ENCODE results near the gene SSNA1. TPM values are rescaled to one million over a fixed set of nuclear protein-coding genes. Genes with fewer than 3 reads are reported as not detected.

The SSNA1 gene, protein sequence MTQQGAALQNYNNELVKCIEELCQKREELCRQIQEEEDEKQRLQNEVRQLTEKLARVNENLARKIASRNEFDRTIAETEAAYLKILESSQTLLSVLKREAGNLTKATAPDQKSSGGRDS
- polyA plus RNA-seq (ENCODE audit: insufficient read length in 10 of 10) = 10 to 100 TPM; 38.2 to 72.0 (median 49.6) TPM
- long read RNA-seq, donor 1, transcript SSNA1-202 (2 exons, 1,170 nt) = minor isoform, 13 of 33 reads
- long read RNA-seq, donor 1, transcript SSNA1-201 (3 exons, 896 nt) = major isoform, 18 of 33 reads
- long read RNA-seq, donor 1, partial matches to known transcripts = 0 of 33 reads
- long read RNA-seq, donor 1, other reads (novel, unspliced or antisense) = 0 of 33 reads
- long read RNA-seq, donor 2, transcript SSNA1-202 (2 exons, 1,170 nt) = major isoform, 25 of 45 reads
- long read RNA-seq, donor 2, transcript SSNA1-201 (3 exons, 896 nt) = minor isoform, 19 of 45 reads
- long read RNA-seq, donor 2, partial matches to known transcripts = 0 of 45 reads
- long read RNA-seq, donor 2, other reads (novel, unspliced or antisense) = 0 of 45 reads
- long read RNA-seq, donor 3 = 0 reads
- long read RNA-seq, donor 4, transcript SSNA1-202 (2 exons, 1,170 nt) = minor isoform, 15 of 37 reads
- long read RNA-seq, donor 4, transcript SSNA1-201 (3 exons, 896 nt) = major isoform, 20 of 37 reads
- long read RNA-seq, donor 4, partial matches to known transcripts = 0 of 37 reads
- long read RNA-seq, donor 4, other reads (novel, unspliced or antisense) = 0 of 37 reads
- long read RNA-seq, donor 5, transcript SSNA1-201 (3 exons, 896 nt) = major isoform, 33 of 74 reads
- long read RNA-seq, donor 5, transcript SSNA1-202 (2 exons, 1,170 nt) = minor isoform, 22 of 74 reads
- long read RNA-seq, donor 5, partial matches to known transcripts = 16 of 74 reads
- long read RNA-seq, donor 5, other reads (novel, unspliced or antisense) = 0 of 74 reads
- long read RNA-seq, donor 6, transcript SSNA1-201 (3 exons, 896 nt) = major isoform, 26 of 51 reads
- long read RNA-seq, donor 6, transcript SSNA1-202 (2 exons, 1,170 nt) = minor isoform, 12 of 51 reads
- long read RNA-seq, donor 6, partial matches to known transcripts = 11 of 51 reads
- long read RNA-seq, donor 6, other reads (novel, unspliced or antisense) = 0 of 51 reads
- long read RNA-seq, donor 7, transcript SSNA1-201 (3 exons, 896 nt) = major isoform, 21 of 34 reads
- long read RNA-seq, donor 7, transcript SSNA1-202 (2 exons, 1,170 nt) = minor isoform, 11 of 34 reads
- long read RNA-seq, donor 7, partial matches to known transcripts = 0 of 34 reads
- long read RNA-seq, donor 7, other reads (novel, unspliced or antisense) = 0 of 34 reads
- long read RNA-seq, donor 8, transcript SSNA1-201 (3 exons, 896 nt) = minor isoform, 8 of 24 reads
- long read RNA-seq, donor 8, transcript SSNA1-202 (2 exons, 1,170 nt) = major isoform, 16 of 24 reads
- long read RNA-seq, donor 8, partial matches to known transcripts = 0 of 24 reads
- long read RNA-seq, donor 8, other reads (novel, unspliced or antisense) = 0 of 24 reads
- long read RNA-seq, donor 9, partial matches to known transcripts = 0 of 3 reads
- long read RNA-seq, donor 9, other reads (novel, unspliced or antisense) = 0 of 3 reads

- DNase-seq = peak; percentile 94 to 99 (median 99)
These were observed at the start of gene SSNA1, which contains the start of gene ANAPC2 for GRCh38 chr9:137188490-137189296. Gene SSNA1, plus strand, starts transcription at chr9:137188676. Its CDS starts 51 bp downstream, at chr9:137188727. Gene ANAPC2, minus strand, starts transcription at chr9:137188560. Its CDS starts 28 bp downstream, at chr9:137188532.

GRCh38 chr9:137138722-137139467, 49.6 kb upstream of the SSNA1 start, which contains the start of gene GRIN1:
Gene GRIN1, plus strand, starts transcription at chr9:137139154. Its CDS starts 333 bp downstream, at chr9:137139487.
- DNase-seq = peak in 2 of 3 donors; percentile 62 to 71

DNA sequence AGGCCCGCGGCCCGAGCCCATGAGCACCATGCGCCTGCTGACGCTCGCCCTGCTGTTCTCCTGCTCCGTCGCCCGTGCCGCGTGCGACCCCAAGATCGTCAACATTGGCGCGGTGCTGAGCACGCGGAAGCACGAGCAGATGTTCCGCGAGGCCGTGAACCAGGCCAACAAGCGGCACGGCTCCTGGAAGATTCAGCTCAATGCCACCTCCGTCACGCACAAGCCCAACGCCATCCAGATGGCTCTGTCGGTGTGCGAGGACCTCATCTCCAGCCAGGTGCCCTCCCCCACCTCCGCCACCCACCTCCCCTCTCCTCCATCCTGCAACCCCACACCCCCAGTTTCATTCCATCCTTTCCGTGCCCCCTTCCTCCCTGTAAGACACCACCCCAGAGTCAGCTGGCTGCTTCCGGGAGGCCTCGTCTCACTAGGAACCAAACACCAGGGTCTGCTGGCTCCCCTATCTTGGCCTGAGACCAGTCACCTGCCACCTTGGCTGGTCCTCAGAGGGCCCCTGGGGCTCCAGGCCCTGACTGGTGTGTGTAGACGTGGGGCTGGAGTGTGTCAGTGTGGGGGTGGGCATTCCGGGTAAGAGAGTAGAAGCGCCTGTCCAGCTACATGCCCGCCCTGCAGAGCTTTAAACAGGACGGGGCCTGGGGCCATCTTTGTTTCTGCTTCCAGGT, 48.9 kb upstream of the SSNA1 start:
- DNase-seq = no peak

- DNase-seq = no peak
These were observed 48.1 kb upstream of the SSNA1 start for GRCh38 chr9:137140151-137141012.

DNA sequence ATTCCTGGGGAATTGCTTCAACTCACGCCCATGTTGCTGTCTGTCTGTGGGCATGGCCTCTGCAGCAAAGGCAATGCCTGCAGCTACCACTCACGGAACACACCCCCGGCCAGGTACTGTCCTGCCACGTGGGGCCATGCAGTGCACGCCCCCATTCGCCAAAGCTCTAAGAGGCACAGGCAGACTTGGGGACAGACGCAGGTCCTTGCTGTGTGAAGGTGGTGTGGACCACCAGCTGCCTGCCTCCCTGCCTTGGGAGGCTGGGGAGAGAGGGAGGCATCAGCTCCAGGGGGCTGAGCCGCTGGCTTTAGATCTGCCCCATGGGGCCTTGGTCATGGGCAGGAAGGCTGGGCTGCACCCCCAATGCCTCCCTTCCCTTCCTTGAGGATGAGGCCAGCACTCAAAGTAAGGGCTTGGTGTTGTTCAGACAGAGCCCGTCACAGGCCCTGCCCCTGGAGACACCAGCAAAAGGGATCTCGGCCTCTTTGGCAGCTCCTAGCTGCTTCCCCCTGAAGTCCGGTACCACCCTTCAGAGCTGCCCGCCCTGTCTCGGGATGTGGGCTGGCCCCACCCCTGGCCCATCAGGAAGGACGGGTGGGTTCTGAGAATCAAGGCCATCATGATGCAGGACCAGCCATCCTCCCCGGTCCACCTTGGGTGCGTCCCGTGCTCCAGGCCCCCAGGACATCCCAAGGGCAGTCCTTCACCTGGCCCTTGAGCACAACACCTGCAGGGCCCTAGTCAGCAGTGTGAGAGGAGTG, 47.2 kb upstream of the SSNA1 start:
- no peak for DNase-seq

DNA sequence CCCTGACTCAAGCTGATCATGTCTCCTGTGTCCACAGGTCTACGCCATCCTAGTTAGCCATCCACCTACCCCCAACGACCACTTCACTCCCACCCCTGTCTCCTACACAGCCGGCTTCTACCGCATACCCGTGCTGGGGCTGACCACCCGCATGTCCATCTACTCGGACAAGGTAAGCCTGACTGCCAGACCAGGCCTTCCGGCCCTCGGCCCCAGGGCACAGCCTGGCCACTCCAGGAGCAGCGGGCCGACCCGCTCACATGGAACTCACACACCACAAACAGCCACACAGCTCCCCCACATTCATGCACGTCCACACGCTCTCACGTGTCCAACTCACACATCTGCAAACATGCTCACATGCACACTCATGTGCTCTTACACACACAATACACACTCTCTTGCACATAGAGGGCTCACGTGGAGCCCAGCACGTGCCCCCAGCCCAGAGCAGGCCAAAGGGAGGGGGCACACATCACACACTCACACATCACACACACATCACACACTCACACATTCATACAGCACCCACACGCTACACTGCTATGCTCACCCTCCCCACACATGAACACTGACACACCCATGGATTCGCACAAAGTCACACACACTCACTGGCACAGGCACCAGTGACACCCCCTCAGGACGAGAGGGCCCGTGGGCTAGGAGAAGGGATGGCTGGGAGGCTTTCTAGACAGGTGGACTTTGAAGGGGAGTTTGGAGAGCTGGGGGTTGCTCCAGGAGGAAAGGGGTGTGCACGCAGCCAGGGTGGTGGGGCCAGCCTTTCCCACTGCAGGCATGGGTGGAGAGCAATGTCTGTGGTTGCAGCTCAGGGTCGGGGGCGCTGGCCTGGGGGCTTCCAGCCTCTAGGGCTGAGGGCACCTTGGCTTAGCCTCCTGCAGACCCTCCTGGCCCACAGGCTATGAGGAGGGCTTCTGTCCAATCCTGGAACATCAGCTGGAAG, 46.2 kb upstream of the SSNA1 start:
- no peak for DNase-seq

DNA sequence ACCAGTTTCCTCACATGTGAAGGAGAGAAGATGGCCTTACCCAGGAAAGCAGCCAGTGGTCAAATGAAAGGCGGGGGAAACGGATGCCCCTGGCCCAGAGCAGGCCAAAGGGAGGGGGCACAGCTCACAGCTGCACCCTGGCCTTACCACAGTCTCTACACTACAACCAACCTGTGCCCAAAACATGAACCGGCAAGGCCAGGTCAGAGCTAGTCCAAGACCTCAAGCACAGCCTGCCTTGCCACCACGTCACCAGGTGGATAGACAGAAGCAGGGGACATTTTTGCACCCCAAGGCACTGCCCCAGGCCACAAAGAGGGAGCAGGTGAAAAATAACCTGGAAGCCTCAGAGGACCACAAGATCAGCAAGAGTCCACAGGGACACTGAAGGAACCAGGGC, 45.0 kb upstream of the SSNA1 start:
- no peak for DNase-seq

GRCh38 chr9:137145731-137146526, 42.5 kb upstream of the SSNA1 start:
- DNase-seq = no peak

GRCh38 chr9:137146527-137146918, 42.0 kb upstream of the SSNA1 start:
- no peak for DNase-seq

DNA sequence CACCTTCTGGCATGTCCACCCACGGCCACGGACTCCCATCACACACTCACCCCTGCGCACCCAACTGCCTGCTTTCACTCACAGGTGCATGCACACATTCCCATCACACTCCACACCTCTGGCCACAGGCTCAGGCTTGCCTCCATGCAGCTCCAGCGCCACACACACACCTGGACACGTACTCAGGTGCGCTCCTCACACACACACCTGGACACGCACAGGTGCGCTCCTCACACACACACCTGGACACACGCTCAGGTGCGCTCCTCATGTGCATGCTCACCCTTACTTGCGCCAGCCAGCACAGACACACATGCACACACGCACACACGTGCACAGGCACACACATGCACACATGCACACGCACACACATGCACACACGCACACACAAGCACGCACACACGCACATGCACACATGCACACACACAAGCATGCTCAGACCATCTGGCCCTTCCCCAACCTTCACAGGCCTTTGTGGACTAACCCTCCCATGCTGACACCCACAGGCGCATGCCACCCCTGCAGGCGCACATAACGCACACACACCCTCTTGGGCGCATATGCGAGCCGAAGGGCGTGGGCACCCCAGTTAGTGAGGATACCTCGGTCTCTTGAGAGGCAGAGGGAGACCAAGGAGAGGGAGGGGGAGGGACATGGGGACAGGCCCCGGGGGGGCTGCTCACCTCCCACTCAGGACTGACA, 41.2 kb upstream of the SSNA1 start:
- DNase-seq = no peak

- no peak for DNase-seq
These were observed 40.7 kb upstream of the SSNA1 start for GRCh38 chr9:137147793-137148160.

- no peak for DNase-seq
These were observed 40.2 kb upstream of the SSNA1 start for GRCh38 chr9:137148242-137148641.

DNA sequence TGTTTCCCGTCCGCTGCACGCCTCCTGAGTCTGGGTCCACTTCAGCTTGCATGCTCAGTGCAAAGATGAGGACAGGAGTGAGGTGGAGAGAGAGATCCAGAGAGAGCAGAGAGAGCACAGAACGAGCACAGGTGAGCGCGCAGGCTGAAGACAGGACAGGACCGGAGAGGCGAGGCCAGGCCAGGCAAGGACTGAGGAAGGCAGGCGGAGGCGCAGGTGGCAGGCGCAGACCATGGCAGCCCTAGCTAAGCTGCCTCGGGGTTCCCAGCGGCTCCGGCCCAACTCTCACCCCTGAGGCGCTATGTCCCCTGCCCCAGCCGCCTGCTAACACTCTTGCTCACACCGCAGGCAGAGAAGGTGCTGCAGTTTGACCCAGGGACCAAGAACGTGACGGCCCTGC, 39.8 kb upstream of the SSNA1 start:
- DNase-seq = no peak

DNA sequence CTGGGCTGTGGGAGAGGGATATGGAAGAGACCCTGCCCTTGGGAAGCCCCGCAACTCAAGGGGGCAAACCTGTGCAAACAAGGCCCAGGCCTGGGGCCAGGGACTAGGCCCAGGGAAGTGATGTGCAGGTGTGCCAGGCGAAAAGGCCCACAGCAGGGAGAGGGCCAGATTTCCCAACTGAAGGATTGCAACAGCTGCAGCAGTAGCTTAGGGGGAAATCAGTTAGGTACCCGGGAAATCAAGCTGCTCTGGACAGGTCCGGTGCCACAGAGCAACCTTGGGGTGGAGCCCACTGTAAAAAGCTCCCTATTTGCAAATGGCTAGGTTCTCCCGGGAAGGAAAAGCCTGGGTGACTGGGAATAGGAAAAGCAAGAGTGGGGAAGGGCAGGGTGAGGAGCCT, 39.1 kb upstream of the SSNA1 start:
- DNase-seq = no peak

Measured in muscle of back (tissue), 13 donors.